GM18873 (cell line): ENCODE results near the gene NLK.
"Not testable (repeated sequence)": the region's sequence is repeated elsewhere in the genome, so short reads cannot be mapped to it uniquely, and the experiment has no call there.

Experiments used
- ATAC-seq: cut with Tn5 transposase; IDR thresholded peaks from one replicate; pipeline ENCODE4 v1.9.1; 2021; ENCODE audit warnings: mild to moderate bottlenecking, moderate library complexity, moderate number of reproducible peaks; ENCODE audit not compliant: unreplicated experiment, low FRiP score

NLK gene

DNA sequence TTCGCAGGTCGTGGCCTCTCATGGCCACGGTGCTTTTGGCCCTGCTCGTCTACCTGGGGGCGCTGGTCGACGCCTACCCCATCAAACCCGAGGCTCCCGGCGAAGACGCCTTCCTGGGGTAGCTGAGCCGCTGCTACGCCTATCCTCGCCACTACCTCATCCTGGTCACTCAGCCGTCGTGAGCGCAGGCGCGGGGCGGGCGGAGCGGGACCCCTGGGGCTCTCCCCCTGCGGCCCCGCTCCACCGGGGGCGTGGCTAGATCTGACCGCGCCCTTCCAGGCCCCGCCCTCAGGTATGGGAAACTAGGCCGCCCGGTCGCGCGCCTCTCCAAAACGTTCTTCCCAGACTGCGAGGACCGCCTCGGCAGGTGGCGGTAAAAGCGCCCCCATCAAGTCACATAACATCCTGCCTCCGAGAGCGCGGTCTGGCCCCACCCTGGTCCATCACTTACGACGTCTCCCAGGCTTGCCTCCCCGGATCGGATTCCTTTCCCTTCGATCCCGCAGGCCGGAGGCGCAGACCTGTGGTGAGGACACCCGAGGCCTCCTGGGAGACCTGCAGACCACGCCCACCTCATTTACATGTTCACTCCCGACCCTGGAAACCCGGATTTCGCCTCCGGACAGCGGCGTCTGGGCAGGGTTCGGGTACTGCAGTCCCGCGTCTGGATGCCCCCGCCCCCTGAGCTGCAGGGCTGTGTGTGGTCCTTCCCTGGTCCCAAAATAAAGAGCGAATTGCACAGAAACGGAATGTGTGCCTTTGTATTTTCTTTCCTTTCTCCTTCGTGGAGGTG, 185.0 kb downstream of the NLK start:
- ATAC-seq = no peak

DNA sequence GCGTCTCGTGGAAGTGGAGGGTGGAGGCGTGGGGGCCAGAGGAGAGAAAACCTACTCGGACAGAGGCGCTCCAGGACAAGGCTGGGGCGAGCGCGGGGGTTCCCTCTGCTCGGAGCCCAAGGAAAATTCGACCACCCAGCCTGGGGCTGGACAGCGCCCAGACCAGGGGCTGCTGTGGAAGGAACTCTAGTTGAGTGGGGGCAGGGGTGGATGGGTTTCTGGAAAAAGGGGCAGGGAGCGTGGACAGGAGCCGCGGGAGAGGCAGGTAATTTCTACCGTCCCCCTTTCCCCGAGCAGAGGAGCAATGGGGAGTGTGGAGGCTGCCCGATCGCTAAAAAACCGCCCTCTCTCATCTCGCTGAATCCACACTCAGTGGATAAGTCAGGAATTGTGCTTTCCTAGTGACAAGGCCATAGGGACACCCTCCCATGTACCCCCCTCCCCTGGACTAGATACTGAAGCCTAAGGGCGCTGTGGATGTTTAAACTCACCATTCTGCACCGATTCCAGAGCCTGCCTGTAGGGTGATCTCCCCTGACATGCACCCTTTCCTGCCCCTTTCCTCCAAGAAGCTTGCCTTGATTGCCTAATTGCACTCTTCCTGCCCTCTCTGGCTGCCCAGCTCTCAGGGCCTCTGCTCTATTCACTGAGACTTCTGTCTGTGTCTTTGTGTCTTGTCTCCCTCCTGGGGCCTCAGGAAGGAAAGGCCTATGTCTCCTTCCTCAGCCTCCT, 185.8 kb downstream of the NLK start:
- ATAC-seq = no peak

DNA sequence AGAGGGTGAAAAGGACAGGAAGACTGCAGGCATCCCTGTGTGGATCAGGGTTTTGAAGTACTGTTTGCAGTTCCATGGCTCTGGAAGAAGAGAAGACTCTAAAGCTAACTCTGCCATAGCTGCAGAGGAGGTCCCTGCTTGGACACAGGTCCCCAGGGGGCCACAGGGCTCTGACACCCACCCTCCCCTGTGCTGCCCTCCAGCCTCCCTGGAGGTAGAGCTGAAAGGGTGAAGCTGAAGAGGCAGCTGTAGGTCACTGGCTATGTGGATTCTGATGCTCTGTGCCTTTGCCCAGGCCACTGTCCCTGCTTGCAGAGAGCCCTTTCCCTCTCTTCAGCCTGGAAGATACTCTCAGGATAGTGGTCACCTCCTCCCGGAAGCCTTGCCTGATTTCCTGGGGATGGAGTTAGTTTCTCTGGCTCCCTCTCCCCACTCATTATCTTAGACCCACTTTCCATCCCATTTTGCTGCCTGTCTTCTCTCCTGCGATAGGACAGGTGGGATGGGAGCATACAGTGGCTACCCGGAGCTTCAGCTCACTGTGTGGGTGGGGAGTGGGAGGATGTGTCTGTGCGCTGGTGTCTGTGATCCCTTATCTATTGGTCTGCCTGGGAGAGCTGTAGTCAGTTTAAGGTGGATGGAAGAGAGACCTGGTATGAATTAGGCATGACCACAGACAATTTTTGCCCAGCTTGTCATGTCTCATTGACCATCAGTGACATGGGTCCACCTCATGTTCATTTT, 186.7 kb downstream of the NLK start:
- ATAC-seq = no peak

DNA sequence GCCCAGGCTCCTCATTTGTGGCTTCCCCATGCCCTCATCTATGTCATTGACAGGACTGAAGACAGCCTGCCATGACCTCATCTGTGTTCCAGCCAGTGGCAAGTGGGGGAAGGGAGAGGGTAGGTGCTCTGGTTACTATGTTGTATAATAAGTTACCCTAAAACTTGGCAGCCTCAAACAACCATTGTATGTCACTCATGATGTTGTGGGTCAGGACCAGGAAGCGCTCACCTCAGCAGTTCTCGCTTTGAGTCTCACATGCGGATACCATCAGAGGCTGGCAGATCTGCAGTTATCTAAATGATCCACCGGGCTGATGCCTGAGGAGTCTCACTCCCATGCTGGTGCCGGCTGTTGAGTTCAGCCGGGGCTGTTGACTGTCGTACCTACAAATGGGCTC, 187.5 kb downstream of the NLK start:
- no peak for ATAC-seq

DNA sequence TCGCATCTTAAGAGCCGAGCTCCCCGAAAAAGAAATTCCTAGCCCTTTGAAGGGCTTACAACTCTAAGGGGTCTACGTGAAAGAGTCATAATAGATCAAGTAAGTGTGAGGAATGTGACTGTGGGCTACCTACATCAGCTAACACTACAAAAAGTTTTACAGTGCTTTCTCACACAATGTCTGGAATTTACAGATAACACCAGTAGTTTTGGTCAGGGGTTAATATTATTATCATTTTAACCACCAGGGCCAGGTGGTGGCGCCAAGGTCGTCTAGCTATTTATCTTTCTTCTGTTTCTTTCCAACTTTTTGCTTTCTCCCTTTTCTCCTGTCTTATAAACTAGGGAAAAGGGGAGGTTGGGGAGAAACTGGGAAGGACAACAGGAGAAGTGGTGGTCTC, 188.1 kb downstream of the NLK start:
- not testable (repeated sequence) for ATAC-seq

DNA sequence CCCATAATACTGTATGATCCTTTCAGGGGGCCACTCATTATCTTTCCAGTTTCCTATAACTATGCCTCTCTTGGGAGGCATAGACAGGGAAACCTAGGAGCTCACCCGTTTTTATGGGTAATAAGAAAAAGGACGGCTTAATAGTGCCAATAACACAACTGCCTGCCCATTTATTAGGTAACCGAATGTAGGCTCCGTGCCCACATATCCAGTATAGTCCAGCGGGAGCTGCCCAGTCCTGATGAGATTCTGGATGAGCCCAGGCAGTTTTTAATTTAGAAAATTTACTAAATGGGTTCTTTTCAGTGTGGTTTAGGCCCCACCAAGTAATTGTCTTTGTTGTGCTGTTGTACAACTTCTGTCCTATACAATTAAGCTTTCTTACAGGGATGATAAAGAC, 189.1 kb downstream of the NLK start:
- not testable (repeated sequence) for ATAC-seq

DNA sequence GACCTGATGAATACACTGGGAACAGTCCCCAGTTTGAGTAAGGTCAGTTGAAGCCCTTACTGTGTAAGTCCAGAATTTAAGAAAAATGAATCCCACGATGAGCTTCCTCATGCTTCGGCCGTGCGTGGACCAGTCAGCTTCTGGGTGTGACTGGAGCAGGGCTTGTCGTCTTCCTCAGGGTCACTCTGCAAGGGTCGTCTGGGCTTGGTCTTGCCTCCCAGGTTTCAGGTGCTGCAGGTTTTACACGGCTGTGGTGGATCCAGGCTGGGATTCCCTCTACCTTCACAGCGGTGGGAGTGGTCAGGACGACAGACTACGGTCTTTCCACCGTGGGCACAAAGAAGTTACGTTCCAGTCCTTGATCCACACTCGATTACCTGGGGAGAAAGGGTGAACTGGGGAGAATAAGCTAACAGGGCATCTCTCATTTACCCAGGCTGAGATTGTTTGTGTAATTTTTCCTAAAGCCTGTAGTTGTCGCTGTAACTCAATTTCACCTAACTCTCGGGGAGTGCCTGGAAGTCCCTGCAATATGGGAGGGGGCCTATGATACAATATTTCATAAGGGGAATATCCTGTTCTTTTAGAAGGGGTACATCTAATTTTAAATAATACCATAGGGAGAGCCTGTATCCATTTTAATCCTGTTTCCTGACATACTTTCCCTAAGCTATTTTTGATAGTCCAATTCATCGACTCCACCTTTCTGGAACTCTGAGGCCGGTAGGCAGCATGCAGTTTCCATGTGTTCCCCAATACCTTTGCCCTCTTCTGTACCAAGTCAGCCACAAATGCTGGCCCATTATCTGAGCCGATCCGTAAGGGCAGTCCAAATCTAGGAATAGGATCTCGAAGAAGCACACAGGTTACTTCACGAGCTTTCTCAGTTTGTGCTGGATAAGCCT, 190.7 kb downstream of the NLK start:
- not testable (repeated sequence) for ATAC-seq

DNA sequence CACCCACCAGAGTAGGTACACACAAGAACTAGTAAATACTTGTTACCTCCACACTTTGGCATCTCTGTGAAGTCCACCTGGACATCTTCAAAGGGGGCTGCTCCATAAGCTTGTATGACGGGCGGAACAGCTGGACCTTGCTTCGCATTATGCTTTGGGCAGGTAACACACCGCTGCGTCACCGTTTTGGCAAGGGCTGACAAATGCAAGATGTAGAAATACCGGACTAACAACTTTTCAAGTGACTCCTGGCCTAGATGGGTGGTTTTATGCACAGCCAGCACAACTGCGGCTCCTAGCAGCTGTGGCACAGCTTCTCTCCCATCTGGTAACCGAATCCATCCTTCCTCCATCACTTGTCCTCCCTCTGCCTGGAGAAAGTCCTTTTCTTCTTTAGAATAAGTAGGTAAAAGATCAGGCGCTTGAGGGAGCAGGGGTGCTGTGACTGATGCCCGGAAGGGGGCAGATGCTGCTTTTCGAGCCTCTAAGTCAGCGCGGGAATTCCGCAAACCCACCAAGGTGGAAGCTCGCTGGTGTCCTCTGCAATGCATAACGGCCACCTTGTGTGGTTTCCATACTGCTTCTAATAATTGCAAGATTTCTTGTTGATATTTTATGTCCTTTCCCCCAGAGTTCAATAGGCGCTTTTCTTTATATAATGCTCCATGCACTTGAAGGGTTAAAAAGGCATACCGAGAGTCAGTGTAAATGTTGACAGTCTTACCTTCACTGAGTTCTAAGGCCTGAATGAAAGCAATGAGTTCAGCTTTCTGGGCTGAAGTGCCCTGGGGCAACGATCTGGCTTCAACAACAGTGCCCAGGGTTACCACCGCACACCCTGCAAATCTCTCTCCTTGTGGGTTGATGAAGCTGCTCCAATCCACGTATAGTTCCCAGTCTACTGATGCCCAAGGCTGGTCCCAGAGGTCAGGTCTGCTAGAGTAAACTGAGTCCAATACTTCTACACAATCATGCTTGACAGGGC, 191.7 kb downstream of the NLK start:
- ATAC-seq = not testable (repeated sequence)

DNA sequence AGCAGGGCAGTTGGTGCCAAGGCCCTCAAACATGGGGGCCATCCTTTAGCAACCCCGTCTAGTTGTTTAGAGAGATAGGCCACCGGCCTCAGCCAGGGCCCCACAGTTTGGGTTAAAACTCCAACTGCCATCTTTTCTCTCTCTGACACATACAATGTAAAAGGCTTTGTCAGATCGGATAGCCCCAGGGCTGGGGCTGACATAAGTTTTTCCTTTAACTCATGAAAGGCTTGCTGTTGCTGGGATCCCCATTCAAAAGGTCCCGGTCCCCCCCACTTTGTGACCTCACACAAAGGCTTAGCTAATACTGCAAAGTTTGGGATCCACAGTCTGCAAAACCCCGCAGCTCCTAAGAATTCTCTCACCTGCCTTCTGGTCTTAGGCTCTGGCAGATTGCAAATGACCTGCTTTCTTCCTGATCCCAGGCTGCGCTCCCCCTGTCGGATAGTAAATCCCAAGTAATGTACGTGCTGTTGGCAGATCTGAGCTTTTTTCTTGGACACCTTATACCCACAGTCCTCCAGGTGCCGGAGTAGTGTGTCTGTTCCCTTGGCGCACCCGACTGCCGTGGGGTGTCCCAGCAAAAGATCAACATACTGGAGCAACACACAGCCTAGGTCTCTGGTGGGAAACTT, 192.7 kb downstream of the NLK start:
- ATAC-seq = not testable (repeated sequence)

DNA sequence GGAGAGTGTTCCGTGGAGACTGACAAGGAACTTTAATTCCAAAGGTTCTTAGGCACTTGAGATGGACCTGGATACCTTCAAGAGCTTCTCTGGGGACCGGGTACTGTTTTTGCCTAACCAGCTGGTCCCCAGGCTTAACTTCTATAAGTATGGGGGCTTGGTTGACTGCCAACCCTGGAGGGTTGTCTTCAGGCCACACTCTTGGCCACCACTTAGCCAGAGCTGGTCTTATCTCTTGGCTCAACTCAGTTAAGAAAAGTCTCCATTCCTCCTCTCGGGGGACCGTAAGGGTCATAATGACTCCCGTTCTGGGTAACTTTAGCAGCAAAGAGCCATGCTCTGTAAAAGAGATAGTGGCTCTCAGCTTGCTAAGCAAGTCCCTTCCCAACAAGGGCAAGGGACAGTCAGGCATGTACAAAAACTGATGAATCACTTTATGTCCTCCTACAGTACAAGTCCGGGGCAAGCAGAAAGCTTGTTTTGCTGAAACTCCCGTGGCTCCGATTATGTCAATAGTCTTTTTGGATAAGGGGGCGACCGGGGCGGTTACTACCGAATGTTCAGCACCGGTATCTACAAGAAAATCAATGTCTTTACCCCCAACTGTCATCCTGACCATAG, 193.7 kb downstream of the NLK start:
- ATAC-seq = not testable (repeated sequence)

DNA sequence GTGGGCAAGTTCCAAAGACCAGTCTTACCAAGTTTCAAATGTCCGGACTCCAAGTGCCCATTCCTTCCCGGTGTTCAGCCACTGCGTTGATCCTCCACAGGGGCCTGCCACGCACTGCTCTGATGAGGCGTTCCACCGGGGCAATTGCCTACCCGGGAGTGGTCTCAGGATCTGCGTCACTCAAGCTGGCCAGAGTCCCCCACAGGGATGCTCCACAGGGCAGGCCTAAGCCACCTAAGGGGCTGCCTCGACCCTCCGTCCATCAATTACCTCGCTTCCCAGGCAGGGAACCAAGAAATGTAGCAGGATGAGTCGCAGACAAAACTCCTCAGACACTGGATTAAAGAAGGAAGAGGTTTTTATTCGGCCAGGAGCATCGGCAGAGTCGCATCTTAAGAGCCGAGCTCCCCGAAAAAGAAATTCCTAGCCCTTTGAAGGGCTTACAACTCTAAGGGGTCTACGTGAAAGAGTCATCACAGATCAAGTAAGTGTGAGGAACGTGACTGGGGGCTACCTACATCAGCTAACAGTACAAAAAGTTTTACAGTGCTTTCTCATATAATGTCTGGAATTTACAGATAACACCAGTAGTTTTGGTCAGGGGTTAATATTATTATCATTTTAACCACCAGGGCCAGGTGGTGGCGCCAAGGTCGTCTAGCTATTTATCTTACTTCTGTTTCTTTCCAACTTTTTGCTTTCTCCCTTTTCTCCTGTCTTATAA, 196.2 kb downstream of the NLK start:
- ATAC-seq = not testable (repeated sequence)

DNA sequence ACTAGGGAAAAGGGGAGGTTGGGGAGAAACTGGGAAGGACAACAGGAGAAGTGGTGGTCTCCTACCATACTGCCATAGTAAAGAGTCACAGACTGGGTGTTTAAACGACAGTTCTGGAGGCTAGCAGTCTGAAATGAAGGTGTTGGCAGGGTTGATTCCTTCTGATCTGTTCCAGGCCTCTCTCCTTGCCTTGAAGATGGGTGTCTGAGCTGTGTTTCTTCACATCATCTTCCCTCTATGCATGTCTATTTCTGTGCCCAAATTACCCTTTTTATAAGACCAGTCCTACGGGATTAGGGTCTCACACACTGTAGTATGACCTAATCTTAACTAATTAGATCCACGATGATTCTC, 196.8 kb downstream of the NLK start:
- no peak for ATAC-seq

DNA sequence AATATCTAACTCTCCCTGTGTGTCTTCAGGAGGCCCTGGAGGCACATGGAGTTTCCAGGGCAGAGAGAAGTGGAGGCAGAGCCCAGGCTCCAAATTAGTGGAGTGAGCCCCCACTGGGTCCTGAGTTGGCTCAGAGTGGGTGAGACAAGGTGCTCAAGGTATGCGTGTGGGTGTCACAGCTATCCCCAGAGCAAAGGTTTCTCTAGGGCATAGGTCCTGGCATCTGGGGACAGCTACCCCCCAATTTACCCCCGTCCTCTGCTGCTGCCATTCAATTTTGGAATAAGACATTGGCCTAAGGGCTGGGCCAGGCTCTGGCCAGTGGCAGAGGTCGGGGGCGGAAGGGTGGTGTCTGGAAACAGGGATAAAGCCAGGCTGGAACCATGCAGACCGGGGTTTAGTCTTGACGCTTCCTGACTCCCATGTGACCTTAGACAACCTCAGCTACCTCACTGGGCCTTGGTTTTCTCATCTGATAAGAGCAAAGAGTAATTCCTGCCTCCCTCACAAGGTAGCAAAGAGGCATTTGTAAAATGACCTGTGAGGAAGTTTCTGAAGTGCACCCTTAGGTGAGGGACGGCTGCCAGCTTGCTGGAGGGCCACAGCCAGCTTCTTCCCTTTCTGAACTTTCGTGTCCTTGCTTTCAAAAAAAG, 198.3 kb downstream of the NLK start:
- no peak for ATAC-seq

DNA sequence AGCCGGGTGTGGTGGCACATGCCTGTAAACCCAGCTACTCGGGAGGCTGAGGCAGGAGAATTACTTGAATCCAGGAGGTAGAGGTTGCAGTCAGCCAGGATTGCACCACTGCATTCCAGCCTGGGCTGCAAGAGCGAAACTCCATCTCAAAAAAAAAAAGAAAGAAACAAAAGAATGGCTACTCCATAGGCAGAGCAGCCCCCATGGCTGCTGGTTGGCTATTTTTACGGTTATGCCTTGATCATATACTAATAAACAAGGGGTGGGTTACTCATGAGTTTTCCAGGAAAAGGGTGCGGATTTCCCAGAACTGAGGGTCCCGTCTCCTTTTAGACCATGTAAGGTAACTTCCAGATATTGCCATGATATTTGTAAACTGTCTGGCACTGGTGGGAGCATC, 200.3 kb downstream of the NLK start:
- ATAC-seq = no peak

DNA sequence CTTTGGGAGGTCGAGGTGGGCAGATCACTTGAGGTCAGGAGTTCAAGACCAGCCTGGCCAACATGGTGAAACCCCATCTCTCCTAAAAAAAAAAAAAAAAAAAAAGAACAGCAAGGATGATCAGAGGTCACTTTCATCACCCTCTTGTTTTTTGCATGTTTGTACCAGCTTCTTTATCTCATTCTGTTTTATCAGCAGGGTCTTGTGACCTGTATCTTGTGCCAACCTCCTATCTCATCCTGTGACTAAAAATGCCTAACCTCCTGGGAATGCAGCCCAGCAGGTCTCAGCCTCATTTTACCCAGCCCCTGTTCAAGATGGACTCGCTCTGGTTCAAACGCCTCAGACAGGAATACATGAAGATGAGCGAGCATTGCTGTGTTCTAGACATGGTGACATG, 200.8 kb downstream of the NLK start:
- ATAC-seq = not testable (repeated sequence)

DNA sequence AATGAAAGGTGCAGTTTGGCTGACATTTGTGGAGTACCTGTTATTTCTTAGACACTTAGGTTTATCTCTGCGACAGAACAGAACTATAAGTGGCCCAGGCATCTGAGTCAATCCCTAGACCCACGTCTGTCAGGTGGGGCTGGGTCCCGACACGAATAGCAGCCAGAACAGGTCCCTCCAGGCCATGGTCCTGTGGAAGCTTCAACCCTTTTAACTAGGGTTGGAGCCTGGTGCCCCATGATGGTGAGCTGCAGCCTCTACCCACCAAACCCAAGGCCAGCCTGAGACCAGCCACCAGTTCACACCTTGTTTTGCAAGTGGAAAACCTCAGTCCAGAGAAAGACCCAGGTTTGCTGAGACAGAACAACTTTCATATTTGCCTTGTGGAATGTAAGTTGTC, 202.0 kb downstream of the NLK start:
- no peak for ATAC-seq
